ENCODE results near the gene NTN1.

NTN1 gene

GRCh38 chr17:9236286-9237052, 215.2 kb downstream of the NTN1 start:
- no peak for DNase-seq

DNA sequence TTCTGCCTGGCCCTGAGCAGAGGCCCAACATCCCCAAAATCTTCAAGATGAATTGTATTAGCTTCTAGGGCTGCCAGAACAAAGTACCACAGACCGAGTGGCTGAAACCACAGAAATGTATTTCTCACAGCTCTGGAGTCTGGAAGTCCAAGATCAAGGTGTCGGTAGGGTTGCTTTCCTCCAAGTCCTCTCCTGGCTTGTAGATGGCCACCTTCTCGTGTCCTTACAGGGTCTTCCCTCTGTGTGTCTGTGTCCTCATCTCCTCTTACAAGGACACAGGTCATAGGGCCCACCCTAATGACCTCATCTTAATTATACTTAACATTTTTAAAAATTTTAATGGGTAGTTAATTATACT, 215.7 kb downstream of the NTN1 start:
- DNase-seq: no peak

GRCh38 chr17:9237661-9238301, 216.5 kb downstream of the NTN1 start:
- DNase-seq: no peak

DNA sequence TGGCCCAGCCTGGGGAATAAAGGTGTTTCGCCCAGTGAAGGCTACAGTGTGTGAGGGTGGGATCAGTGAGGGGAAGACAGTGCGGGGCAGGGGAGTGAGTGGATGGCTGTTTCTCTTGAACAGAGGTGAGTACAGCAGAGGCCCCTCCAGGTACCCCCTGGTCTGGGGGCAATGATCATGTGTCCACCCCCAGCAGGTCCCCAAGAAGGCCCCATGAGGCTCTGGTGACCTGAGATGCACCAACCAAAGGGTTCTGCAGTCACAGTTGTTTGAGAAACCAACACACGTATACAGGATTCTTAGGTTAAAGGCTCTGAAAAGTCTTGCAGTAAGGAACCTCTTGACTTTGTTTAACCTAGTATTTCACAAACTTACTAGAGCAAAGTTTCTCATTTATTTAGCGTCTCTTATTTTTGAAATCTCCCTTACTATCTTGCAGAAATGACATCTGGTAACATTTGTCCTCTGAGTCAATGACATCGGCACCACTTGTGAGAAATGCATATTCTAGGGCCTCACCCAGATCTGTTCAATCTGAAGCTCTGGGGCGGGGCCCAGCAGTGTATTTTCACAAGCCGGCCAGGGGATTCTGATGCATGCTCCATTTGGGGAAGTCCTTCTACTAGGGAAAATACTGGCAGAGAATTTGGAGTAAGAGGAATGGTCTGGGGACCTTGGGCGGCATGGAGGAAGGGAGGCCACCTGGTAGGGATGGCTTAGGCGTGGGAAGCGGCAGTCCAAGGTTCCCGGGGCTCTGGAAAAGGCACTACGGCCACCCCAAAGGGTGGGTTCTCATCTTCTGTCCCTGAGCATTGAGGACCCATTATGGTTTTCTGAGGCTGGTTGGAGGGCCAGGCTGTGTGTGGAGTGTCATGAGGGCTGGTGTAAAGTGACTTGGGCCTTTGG, 217.3 kb downstream of the NTN1 start:
- no peak for DNase-seq

GRCh38 chr17:9239246-9239792, 218.0 kb downstream of the NTN1 start:
- DNase-seq: no peak

- DNase-seq: no peak
These were observed 218.7 kb downstream of the NTN1 start for GRCh38 chr17:9239793-9240658.

DNA sequence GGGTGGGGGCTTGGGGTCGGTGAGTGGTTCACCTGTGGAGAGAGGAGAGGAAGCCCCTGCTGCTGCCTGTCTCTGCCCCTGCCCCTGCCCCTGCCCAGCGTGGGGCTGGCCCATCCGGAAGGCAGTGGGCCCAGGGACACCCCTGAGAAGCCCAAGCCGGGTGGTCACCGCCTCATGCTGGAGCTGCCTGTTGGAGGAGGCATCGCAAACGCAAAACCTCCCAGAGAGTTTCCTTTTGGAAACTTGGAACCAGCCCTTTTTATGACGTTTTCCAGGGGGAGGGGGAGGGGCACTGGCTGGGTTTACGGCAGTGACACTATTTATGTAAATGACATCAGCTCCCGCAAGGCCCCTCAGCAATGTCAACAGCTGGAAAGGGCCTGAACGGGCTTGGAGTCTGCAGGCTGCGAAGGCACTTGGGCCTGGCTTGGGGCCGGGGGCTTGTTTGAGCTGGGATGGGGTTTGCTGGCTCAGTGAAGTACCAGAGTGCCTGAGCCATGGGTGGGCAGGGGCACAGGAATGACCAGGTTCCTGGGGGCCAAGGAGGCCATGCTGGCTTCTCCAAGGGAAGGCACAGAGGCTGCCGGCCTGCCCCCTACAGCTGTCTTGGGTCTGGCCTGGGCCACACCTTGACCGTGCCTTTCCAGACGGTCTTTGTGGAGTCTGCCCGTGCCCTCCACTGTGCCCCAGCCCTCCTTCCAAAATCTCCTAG, 219.5 kb downstream of the NTN1 start:
- no peak for DNase-seq

- no peak for DNase-seq
These were observed 220.0 kb downstream of the NTN1 start for GRCh38 chr17:9241371-9241712.

DNA sequence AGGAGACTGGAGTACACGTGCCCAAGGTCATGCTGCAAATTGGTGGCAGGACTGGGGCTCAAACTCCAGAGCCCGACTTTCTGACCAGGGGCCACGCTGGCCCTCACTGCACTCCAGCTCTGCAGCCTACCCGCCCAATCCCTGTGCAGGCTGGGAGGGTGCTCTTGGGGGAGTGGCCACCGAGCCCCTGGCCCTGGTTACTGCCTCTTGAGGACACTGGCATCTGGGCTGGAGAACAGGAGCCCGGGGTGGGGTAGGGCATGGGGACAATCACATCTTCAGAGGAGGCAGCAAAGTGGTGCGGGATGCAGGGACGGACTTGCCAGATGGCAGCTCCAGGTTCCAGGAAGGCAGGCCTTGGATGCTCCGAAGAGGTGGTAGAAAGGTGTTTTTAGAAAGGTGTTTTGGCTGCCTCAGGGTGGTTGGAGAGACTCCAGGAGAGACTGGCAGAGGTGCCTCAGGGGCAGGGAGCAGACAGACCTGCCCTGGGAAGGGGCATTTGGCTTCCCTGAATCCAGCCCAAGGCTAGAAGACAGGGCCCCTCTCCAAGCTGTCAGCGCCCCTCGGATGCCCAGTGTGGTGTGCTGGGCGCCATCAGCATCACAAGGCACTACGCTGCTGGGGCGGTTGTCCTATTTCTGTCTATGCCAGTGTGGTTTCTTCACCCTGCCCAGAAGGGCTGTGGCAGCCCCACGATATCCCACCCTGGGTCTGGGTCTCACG, 220.6 kb downstream of the NTN1 start:
- DNase-seq: no peak

- no peak for DNase-seq
These were observed 221.2 kb downstream of the NTN1 start for GRCh38 chr17:9242497-9242881.

DNA sequence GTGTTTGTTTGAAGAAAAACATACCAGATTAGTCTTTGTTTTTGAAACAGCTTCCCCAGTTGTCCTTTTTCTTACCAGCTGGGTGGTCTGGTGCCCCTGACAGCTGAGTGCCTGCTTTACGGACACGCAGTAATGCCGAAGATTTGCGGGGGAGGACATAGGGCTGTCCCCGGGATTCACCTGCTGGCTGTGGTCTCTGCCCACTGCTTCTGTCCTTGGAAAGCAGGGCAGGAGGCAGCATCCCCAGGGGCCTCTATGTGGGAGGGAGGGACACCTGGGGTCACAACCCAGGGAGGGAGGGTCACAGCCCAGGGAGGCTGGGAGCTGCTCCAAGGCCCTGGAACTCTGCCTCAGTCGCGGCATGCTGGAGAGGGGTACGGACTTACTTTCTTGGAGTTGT, 221.7 kb downstream of the NTN1 start:
- DNase-seq: no peak

DNA sequence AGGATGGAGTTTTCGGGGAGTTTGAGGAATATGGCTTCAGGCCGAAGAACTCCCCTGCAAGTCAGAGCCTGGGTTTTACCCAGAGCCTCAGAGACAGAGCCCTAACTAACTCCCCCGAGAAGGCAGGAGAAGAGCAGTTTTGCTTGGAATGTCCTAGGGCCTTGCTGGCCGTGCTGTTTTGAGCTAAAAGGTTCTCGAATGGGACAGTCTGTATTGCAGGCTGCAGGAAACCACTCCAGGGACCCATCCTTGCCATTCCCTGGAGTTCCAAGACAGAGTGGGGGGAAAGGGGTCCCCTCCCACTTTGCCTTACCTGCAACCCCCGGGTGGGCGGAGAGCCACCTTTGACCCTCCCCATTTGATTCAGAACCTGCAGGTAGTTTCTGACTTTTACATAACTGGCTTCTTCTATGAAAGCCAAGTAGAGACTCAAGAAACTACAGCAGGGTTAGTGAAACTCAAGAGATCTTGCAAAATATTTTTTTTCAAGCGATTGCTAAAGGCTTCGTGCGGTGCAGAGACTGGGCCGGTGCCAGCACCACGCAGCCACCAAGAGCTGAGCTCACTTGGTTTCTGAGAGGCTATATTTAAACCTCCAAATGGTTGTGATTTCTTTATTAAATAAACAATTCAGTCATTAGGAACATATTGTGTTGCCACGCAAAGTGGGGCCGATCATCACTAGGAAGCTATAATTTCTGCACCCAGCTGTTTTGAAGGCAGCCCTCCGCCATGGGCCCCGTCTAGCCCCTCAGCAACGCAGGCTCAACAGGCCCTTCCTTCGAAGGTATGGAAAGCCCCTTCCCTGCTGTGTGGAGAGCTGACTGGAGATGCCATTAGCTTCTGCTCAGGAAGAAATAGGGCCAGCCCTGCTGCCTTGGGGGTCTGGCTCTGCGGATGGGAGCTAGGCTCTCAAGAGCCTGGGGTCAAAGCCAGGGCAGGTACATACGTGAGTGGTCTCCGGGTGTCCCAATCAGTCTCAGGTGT, 223.0 kb downstream of the NTN1 start:
- no peak for DNase-seq

GRCh38 chr17:9247401-9247938, 226.2 kb downstream of the NTN1 start:
- DNase-seq: no peak

DNA sequence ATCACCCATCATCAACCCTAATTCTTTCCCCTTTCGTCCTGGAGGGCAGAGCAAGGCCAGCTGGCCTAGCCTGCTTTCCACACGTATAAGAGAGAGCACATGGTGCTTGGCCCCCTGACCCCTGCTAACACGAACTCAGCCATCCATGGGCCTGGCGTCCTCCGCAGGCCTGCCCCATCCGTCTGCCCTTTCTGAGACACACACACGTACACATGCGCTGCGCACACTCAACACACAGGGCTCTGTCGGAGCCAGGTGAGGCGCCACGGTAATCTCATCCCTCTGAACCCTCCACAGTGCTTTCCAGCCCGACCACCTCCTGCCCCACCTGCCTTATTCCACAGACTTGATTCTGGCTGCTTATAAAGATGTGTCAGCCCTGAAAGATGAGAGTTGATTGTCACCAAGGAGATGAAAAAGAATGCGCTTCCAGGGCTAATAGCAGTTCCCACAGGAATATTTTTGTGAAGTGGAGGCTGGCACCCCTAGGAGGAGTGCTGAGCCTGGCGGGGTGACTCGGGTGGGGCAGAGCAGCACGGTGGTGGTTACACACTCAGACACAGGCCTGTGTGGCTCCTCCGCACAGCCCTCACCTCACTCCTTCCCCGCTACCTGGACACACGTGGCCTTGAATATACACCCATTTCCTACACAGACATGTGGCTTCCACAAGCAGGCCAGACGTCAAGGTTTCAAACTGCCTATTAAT, 228.1 kb downstream of the NTN1 start:
- no peak for DNase-seq

DNA sequence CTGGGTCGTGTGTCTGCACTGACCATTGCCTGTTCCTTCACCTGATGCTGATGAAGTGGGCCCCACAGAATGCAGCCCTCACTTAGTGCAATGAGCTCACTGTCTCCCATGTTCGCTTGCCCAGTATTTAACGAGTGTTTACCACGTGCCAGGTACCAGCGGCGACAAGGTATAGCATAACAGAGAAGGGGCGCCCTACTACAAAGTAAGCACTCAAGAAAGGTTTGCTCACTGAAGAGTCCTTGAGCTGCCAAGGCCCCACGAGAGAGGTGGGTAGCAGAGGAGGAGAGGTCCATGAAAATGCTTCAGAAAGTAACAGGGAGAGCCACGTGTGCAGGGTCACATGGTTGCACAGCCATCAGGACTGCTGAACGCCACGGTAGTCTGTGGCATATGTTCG, 230.0 kb downstream of the NTN1 start:
- DNase-seq: no peak

DNA sequence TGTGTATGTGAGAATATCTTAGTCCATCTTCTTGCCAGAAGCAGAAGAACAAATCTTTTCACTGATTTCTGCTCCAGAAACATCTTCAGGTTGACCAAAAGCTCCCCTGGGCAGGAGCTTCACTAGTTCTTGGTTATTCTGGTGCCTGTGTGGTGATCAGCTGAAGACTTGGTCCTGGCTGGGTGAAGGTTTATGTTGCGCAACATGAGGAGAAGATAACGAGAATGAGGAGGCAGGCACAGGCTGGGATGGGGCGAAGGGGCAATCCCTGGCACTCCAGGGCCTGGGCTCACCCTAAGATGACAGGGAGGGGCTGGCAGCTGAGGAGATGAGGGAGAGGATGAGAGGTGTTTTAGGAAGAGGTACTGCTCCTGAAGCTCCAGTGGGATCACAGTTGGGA, 232.0 kb downstream of the NTN1 start:
- no peak for DNase-seq

DNA sequence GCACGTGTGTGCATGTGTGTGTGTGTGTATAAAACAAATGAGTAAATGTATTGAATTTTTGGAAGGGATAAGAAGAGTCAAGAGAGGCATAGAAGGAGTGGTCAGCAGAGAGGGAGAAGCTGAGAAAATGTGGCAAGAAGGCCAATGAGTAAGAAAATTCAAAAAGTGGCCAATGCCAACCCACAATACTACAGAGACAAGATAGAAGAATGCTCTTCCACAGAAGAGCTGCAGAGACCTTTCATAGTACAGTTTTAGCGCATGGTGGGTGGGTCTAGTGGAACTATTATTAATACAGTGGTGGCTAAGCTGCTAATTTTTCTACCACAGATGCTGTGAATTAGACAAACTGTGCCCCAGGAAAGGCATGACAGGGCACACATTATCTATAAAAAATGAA, 233.5 kb downstream of the NTN1 start:
- no peak for DNase-seq

DNA sequence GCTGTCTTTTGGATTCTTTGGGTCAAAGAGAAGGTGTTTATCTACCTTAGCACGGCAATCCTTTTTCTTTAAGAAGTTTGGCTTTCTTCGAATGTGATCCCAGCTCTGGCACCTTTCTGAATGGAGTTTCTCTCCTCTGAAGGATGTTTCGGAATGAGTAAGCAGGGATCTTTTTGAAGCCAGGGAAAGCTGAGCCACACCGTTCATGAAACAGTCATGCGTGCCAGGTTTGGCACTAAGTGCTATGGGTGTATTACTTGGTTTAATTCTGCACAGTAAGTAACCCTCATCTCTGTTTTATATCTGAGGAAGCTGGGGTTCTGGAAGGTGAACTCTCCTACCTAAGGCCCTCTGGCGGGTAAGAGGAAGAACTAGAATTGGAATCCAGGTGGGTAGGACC, 234.5 kb downstream of the NTN1 start:
- DNase-seq: no peak

DNA sequence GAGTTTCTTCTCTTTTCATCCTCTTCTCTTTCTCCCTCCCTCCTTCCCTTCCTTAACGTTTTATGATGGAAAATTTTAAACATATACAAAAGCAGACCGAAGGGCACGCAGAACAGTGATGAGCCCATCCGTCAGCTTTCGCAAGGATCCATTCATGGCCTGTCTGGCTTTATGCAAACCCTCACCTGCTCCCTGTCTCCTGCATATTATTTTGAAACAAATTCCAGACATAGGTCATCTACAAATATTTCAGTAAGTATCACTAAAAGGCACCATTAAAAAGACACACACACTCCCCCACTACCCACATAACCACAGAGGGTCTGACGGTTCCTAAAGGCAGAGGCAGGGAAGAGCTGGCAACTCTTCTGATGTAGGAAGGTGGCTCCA, 235.0 kb downstream of the NTN1 start:
- DNase-seq: no peak

Data from NCI-H774 (cell line).